Uterus (tissue), 2 donors: ENCODE measurements around the gene CELSR1.

Source experiments
- POLR2A ChIP-seq, 2 donors: fragments of 450-650 bp; IDR thresholded peaks; one replicate each; pipeline ENCODE4 v1.6.1; 2016; ENCODE audit warnings: antibody characterized with exemption in 2 of 2, mild to moderate bottlenecking in 1 of 2, moderate library complexity in 1 of 2
- TF ChIP-seq, protein P1 (sequence below), 4 experiments: fragments of 200-600 bp in 2 of 4; fragments of 450-650 bp in 2 of 4; sonication (generic) in 2 of 4; IDR thresholded peaks; one replicate each; pipeline ENCODE4 v1.5.1; 2016 to 2019; ENCODE audit warnings: antibody characterized with exemption in 4 of 4, mild to moderate bottlenecking in 2 of 4, moderate library complexity in 1 of 4

- no peak for TF ChIP-seq POLR2A (IDR thresholded peaks at IDR 0.05)
- TF ChIP-seq, protein P1, sequence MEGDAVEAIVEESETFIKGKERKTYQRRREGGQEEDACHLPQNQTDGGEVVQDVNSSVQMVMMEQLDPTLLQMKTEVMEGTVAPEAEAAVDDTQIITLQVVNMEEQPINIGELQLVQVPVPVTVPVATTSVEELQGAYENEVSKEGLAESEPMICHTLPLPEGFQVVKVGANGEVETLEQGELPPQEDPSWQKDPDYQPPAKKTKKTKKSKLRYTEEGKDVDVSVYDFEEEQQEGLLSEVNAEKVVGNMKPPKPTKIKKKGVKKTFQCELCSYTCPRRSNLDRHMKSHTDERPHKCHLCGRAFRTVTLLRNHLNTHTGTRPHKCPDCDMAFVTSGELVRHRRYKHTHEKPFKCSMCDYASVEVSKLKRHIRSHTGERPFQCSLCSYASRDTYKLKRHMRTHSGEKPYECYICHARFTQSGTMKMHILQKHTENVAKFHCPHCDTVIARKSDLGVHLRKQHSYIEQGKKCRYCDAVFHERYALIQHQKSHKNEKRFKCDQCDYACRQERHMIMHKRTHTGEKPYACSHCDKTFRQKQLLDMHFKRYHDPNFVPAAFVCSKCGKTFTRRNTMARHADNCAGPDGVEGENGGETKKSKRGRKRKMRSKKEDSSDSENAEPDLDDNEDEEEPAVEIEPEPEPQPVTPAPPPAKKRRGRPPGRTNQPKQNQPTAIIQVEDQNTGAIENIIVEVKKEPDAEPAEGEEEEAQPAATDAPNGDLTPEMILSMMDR (IDR thresholded peaks at IDR 0.05) = no peak
Observed at GRCh38 chr22:46351131-46351735, 186.2 kb downstream of the CELSR1 start.
